Activated CD4-positive, alpha-beta T cell treated with anti-CD3 and anti-CD28 coated beads for 4 hours (primary cell): Measurements from ENCODE around the gene POLG.
A peak's percentile ranks its signal among the peaks of the same experiment; 100 is the strongest.

Experiments
- DNase-seq, 2 donors: peaks; one replicate each; pipeline ENCODE4 v3.0.0-alpha.2; 2020

Gene POLG

GRCh38 chr15:89334510-89335297 lies at the start of gene POLG:
TSS of gene POLG (minus strand) at chr15:89334824. CDS start at chr15:89333754, 1,070 bp downstream.
- DNase-seq = peak; percentile 99

DNA sequence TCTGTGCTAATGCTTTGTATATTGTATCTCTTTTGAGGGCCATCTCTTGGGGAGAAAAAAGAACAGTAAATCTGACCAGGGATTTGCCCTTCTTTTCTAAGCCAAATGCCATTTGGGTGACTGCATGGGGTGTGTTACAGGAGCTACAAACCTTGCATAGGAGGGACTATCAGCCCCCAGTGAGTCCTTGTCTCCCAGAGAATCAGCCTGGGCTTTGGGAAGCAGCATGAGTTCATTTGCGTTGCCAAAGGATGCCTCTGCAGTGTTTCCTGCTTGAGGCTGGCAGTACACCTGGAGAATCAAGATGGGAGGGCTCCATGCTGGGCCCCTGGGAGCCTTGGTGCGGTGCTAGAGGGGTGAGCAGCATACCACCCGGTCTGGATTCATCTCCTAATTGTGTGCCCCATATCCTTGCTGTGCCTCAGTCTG lies 49.6 kb upstream of the POLG start:
- no peak for DNase-seq

DNA sequence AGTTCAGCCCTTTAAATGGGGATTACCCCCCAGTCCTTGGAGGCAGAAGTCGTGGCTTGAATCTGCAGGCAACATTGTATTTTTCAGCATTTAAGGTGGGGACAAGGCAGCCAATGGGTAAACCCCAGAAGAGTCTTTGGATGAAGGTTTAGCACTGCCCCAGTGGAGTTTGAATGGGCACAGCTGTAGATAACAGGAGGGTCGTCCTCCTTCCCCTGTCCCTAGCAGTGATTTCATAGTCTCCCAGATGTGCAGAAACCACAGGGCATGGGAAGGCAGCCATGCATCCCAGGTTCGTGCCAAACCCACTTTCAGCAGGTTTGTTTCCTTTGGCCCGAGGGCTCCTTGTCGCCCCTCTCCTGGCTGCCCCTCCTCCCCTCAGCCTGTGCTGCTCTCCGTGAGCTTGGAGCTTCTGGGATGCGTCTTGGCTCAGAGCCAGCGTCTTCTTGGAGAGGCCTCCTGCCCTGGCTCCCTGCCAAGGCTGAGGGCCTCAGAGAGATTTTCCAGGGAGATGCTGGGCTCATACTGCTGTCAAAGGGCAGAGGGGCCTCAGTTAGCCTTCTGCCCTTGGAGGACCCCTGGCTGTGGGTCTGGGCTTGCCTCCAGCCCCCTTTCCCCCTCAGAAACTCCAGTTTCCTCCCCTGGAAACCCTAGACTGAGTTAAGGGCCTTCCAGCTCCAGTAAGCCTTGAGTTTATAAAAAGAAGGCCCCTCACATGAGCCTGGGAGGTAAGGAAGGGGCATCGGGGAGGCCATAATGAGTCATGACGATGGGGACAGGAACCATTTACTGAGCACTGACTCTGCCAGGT lies 48.9 kb upstream of the POLG start:
- no peak for DNase-seq

- no peak for DNase-seq
These were observed 47.5 kb upstream of the POLG start for GRCh38 chr15:89381888-89382686.

GRCh38 chr15:89381331-89381730 lies 46.7 kb upstream of the POLG start:
- DNase-seq = no peak

GRCh38 chr15:89379818-89380217 lies 45.2 kb upstream of the POLG start:
- DNase-seq = no peak

- no peak for DNase-seq
These were observed 44.6 kb upstream of the POLG start for GRCh38 chr15:89379251-89379695.

- DNase-seq = no peak
These were observed 43.9 kb upstream of the POLG start for GRCh38 chr15:89378296-89379151.

- no peak for DNase-seq
These were observed 43.2 kb upstream of the POLG start for GRCh38 chr15:89377842-89378295.

DNA sequence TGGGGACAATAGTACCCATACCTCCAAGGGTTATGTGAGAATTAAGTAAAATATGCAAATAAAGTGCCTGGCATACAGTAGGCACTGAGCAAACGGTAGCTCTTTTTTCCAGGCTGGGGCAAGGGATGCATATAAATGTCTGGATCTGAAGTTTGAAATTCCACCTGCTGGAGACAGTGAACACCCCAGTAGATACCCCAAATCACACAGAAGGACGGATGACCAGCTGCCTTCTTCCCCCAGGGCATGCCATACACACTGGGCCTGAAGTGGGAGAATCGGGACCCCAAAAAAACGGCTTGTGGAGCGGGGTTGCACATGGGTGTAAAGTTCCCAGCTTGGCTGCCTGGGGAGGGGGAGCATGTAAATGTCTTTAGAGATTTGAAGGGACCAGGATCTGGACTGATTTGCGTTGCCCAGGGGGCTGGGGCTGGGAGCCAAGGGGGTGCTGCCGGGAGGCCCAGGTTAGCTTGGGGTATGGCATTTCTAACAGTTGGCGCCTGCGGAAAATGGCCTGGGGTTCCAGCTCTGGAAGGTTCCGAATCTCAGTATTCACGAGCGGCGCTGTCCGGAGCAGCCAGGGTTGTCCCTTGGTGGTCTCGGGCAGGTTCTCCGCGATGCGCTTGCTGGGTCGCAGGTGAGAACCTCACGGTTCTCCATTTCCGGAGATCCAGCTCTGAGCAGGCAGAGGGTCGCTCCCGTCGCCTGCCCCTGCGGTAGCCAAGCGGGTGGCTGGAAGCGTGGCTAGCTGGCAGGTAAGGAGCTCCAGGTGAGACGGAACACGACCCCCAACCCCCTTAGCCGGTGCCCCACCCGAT lies 42.6 kb upstream of the POLG start:
- DNase-seq = no peak

GRCh38 chr15:89376388-89376787 lies 41.8 kb upstream of the POLG start:
- no peak for DNase-seq

DNA sequence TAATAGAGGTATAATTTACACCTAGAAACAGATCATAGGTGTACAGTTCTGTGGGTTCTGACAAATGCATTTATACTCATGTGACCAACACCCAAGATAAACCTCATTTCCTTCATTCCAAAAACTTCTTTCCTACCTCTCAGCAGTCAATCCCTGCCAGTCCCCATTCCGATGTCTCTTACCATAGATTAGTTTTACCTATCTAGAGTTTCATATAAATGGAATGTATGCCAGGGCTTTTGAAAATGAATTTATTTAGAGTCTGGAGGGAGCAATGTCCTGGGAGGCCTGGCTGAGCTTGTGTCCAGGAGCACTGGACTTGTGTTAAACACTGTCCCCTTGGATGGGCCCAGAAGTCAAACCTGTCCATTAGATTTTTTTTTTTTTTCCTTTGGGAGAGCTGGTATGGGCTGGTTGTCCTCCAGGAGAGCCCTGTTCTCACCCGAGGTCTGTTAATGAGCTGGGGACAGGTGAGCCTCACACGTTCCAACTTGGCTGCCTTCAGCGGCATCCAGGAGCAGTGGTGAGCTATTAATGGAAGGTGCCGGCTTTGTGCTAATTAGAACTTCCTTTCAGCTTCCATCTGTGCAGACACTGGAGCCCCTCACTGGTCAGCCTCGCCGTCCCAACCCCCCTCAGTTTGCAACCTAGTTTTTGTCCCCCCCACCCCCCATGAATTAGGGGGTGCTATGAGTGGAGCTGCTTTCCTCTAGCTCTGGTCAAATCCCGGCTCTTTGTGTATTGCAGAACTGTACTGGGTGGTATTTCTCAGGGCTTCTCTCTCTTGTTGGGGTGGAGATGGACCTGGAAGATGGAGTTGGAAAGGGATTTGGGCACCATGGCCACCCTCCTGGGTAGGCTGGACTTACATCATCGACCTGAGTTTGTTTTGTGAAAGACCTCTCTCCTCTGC lies 40.7 kb upstream of the POLG start:
- DNase-seq = no peak

GRCh38 chr15:89374086-89374981 lies 39.7 kb upstream of the POLG start:
- DNase-seq = no peak

DNA sequence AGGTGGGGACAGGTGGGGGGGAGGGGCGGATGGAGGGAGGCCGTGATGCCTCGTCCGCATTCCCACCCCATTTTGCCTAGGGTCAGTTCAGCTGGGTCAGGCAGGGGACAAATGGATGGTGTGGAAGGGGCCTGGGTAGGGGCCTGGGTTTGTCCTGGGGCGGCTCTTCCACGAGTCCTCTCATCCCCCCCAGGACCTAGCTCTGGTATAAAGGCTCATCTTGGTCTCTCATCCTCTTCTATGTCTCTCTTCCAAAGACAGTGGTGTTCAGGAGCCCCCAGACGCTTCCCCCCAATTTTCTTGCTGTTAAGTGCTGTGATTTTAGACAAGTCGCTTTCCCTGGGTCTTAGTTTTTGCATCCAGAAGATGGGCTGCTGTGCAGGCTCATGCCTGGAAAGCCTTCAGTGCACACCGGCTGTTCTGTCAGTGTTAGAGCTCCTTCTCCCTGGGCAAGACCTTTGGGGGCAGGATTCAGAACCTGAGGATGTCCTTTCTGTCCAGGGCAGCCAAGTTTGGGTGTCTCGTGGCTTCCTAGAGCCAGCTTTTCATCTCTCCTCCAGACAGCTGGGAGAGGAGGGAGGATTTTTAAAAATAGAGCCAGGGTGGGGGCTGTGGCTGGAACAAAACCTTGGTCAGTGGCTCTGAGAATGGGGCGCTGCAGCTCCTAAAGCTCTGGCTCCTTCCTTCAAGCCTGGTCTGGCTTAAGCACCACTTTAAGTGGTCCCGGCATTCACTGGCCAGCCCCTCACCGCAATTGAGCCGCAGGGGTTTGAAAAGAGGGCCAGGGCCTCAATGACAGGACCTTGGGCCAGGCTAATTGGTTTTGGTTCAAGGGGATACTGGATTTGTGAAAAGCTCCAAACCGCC lies 37.7 kb upstream of the POLG start:
- DNase-seq = no peak

DNA sequence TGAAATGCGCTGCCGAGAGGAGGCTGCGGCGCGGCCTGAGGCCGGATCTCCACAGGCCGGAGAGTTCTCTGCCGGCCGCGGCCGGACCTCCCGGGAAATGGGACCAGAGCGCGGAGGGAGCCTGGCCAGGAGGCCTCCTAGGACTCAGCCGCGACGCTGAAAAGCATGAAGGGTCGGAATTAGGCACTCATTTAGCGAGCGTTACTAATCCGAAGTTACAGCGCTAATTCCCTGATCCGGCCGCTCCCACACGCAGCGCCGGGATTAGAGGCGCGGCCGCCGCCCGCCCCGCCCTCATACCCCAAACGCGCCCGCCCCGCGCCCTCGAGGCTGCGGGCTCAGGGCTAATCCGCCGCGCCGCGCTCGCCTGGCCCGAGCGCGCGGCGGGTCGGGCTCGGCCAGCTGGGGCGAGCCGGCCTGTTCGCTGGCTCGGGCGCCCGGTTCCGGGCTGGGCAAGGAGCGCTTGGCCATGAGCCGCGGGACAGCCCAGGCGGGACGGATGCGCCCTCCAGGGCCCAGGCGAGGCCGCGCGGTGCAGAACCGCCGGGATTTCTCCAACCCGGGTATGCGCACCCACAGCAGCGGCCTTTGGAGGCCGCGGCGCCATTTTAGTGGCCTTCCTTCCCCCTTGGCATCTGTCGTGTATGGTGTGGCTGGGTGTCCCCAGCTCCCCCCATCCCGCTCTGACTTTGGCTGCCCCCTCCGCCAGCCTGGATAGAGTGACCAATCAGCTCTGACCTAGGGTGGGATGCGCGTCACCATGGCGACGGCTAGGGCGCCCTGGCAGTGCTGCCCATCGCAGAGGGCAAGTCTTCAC lies 36.8 kb upstream of the POLG start:
- DNase-seq = no peak

DNA sequence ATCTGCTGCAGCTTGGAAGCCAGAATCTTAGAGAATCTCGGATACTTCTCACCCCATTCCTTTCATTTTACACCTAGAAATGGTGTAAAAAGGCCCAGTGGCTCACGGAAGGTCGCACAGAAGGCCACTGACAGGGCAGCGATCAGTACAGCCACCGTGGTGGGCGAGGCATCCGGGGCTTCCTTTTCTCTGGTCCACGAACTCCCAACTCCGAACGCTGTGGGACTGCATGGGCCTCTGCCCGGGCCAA lies 36.3 kb upstream of the POLG start:
- no peak for DNase-seq
